SK-N-SH treated with all-trans-retinoic acid at 6 μM for 48 hours (cell line): Measurements from ENCODE around the gene RFX3.

Experiments
- ATAC-seq: fragments of 200-7000 bp; cut with Tn5 transposase; 3 replicates; pipeline ENCODE4 v1.9.1; 2020; ENCODE audit warnings: mild to moderate bottlenecking, moderate library complexity
- BACH2 ChIP-seq: fragments of 250-450 bp; sonication (Bioruptor Pico); IDR thresholded peaks from 2 replicates; pipeline ENCODE4 v1.9.0; 2021; ENCODE audit warnings: mild to moderate bottlenecking, borderline replicate concordance
- CSDC2 ChIP-seq: fragments of 250-450 bp; sonication (Bioruptor Pico); IDR thresholded peaks from 2 replicates; pipeline ENCODE4 v1.5.0; 2020; ENCODE audit warnings: mild to moderate bottlenecking, moderate library complexity
- ESRRG ChIP-seq: fragments of 250-450 bp; sonication (Bioruptor Pico); IDR thresholded peaks from 2 replicates; pipeline ENCODE4 v1.6.1; 2021; ENCODE audit warnings: mild to moderate bottlenecking
- GLIS3 ChIP-seq: fragments of 250-450 bp; sonication (Bioruptor Pico); IDR thresholded peaks from 2 replicates; pipeline ENCODE4 v1.5.0; 2020; ENCODE audit warnings: mild to moderate bottlenecking, moderate library complexity
- ISL1 ChIP-seq: fragments of 250-450 bp; sonication (Bioruptor Pico); IDR thresholded peaks from 2 replicates; pipeline ENCODE4 v2.1.2; 2022; ENCODE audit warnings: mild to moderate bottlenecking, moderate library complexity
- OSR1 ChIP-seq: fragments of 250-450 bp; sonication (Bioruptor Pico); IDR thresholded peaks from 2 replicates; pipeline ENCODE4 v1.8.0; 2022; ENCODE audit warnings: moderate library complexity, mild to moderate bottlenecking, inconsistent platforms
- RARB ChIP-seq: fragments of 250-450 bp; sonication (Bioruptor Pico); IDR thresholded peaks from 2 replicates; pipeline ENCODE4 v1.8.0; 2021; ENCODE audit warnings: mild to moderate bottlenecking, moderate library complexity
- SNAI2 ChIP-seq: fragments of 250-450 bp; sonication (Bioruptor Pico); IDR thresholded peaks from 2 replicates; pipeline ENCODE4 v1.5.0; 2020; ENCODE audit warnings: mild to moderate bottlenecking, moderate library complexity
- TOX ChIP-seq: fragments of 250-450 bp; sonication (Bioruptor Pico); IDR thresholded peaks from 2 replicates; pipeline ENCODE4 v1.8.0; 2021; ENCODE audit warnings: mild to moderate bottlenecking, moderate library complexity, borderline replicate concordance
- ZC3H10 ChIP-seq: fragments of 250-450 bp; sonication (Bioruptor Pico); IDR thresholded peaks from 2 replicates; pipeline ENCODE4 v1.5.1; 2021; ENCODE audit warnings: mild to moderate bottlenecking, moderate library complexity
- ZFP3 ChIP-seq: fragments of 250-450 bp; sonication (Bioruptor Pico); IDR thresholded peaks from 2 replicates; pipeline ENCODE4 v1.5.0; 2020; ENCODE audit warnings: mild to moderate bottlenecking, moderate library complexity
- ZFP30 ChIP-seq: fragments of 450-650 bp; formaldehyde crosslinking; IDR thresholded peaks from 2 replicates; pipeline ENCODE4 v1.5.0; 2022; ENCODE audit warnings: mild to moderate bottlenecking, moderate library complexity
- ZNF565 ChIP-seq: fragments of 450-650 bp; formaldehyde crosslinking; conservative IDR thresholded peaks from 2 replicates; pipeline ENCODE4 v1.5.0; 2020; ENCODE audit warnings: low read depth, mild to moderate bottlenecking, moderate library complexity
- ZNF70 ChIP-seq: fragments of 450-650 bp; formaldehyde crosslinking; IDR thresholded peaks from 2 replicates; pipeline ENCODE4 v1.5.0; 2020; ENCODE audit warnings: mild to moderate bottlenecking, moderate library complexity
- ZNF8 ChIP-seq: fragments of 450-650 bp; formaldehyde crosslinking; IDR thresholded peaks from 2 replicates; pipeline ENCODE4 v1.5.0; 2020; ENCODE audit warnings: mild to moderate bottlenecking, moderate library complexity
- TF ChIP-seq, protein P1 (sequence below): fragments of 250-450 bp; sonication (Bioruptor Pico); IDR thresholded peaks from 2 replicates; pipeline ENCODE4 v1.5.1; 2021; ENCODE audit warnings: mild to moderate bottlenecking, moderate library complexity
- TF ChIP-seq, protein P2 (sequence below): fragments of 250-450 bp; sonication (Bioruptor Pico); IDR thresholded peaks from 2 replicates; pipeline ENCODE4 v1.5.1; 2020; ENCODE audit warnings: low read depth, mild to moderate bottlenecking, moderate library complexity
- TF ChIP-seq, protein P3 (sequence below): fragments of 250-450 bp; sonication (Bioruptor Pico); IDR thresholded peaks from 2 replicates; pipeline ENCODE4 v1.5.0; 2020; ENCODE audit warnings: mild to moderate bottlenecking, moderate library complexity
- TF ChIP-seq, protein P4 (sequence below): fragments of 250-450 bp; sonication (Bioruptor Pico); IDR thresholded peaks from 2 replicates; pipeline ENCODE4 v1.8.0; 2021; ENCODE audit warnings: low read depth, mild to moderate bottlenecking, moderate library complexity, borderline replicate concordance
- TF ChIP-seq, protein P5 (sequence below): fragments of 250-450 bp; sonication (Bioruptor Pico); IDR thresholded peaks from 2 replicates; pipeline ENCODE4 v1.8.0; 2020; ENCODE audit warnings: mild to moderate bottlenecking, moderate library complexity, borderline replicate concordance

RFX3 gene

GRCh38 chr9:3336951-3337350, 188.8 kb downstream of the RFX3 start:
- ATAC-seq: peak; percentile 27; the same call in 2 of the 3 replicates
- TF ChIP-seq, protein P1, sequence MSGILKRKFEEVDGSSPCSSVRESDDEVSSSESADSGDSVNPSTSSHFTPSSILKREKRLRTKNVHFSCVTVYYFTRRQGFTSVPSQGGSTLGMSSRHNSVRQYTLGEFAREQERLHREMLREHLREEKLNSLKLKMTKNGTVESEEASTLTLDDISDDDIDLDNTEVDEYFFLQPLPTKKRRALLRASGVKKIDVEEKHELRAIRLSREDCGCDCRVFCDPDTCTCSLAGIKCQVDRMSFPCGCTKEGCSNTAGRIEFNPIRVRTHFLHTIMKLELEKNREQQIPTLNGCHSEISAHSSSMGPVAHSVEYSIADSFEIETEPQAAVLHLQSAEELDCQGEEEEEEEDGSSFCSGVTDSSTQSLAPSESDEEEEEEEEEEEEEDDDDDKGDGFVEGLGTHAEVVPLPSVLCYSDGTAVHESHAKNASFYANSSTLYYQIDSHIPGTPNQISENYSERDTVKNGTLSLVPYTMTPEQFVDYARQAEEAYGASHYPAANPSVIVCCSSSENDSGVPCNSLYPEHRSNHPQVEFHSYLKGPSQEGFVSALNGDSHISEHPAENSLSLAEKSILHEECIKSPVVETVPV (CRISPR knock-in tag): no peak
- TF ChIP-seq, protein P2, sequence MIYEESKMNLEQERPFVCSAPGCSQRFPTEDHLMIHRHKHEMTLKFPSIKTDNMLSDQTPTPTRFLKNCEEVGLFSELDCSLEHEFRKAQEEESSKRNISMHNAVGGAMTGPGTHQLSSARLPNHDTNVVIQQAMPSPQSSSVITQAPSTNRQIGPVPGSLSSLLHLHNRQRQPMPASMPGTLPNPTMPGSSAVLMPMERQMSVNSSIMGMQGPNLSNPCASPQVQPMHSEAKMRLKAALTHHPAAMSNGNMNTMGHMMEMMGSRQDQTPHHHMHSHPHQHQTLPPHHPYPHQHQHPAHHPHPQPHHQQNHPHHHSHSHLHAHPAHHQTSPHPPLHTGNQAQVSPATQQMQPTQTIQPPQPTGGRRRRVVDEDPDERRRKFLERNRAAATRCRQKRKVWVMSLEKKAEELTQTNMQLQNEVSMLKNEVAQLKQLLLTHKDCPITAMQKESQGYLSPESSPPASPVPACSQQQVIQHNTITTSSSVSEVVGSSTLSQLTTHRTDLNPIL (CRISPR knock-in tag): no peak
- TF ChIP-seq RARB (CRISPR knock-in tag) (no peak), CSDC2 (CRISPR knock-in tag) (no peak), ZNF565 (CRISPR knock-in tag) (no peak), BACH2 (no peak), ZFP30 (CRISPR knock-in tag) (no peak), ESRRG (no peak), OSR1 (CRISPR knock-in tag) (no peak), GLIS3 (CRISPR knock-in tag) (no peak), ZNF8 (CRISPR knock-in tag) (no peak), ZNF70 (CRISPR knock-in tag) (no peak), ZFP3 (CRISPR knock-in tag) (no peak)
- TF ChIP-seq, protein P3, sequence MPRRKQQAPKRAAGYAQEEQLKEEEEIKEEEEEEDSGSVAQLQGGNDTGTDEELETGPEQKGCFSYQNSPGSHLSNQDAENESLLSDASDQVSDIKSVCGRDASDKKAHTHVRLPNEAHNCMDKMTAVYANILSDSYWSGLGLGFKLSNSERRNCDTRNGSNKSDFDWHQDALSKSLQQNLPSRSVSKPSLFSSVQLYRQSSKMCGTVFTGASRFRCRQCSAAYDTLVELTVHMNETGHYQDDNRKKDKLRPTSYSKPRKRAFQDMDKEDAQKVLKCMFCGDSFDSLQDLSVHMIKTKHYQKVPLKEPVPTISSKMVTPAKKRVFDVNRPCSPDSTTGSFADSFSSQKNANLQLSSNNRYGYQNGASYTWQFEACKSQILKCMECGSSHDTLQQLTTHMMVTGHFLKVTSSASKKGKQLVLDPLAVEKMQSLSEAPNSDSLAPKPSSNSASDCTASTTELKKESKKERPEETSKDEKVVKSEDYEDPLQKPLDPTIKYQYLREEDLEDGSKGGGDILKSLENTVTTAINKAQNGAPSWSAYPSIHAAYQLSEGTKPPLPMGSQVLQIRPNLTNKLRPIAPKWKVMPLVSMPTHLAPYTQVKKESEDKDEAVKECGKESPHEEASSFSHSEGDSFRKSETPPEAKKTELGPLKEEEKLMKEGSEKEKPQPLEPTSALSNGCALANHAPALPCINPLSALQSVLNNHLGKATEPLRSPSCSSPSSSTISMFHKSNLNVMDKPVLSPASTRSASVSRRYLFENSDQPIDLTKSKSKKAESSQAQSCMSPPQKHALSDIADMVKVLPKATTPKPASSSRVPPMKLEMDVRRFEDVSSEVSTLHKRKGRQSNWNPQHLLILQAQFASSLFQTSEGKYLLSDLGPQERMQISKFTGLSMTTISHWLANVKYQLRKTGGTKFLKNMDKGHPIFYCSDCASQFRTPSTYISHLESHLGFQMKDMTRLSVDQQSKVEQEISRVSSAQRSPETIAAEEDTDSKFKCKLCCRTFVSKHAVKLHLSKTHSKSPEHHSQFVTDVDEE (CRISPR knock-in tag): no peak
- TF ChIP-seq, protein P4, sequence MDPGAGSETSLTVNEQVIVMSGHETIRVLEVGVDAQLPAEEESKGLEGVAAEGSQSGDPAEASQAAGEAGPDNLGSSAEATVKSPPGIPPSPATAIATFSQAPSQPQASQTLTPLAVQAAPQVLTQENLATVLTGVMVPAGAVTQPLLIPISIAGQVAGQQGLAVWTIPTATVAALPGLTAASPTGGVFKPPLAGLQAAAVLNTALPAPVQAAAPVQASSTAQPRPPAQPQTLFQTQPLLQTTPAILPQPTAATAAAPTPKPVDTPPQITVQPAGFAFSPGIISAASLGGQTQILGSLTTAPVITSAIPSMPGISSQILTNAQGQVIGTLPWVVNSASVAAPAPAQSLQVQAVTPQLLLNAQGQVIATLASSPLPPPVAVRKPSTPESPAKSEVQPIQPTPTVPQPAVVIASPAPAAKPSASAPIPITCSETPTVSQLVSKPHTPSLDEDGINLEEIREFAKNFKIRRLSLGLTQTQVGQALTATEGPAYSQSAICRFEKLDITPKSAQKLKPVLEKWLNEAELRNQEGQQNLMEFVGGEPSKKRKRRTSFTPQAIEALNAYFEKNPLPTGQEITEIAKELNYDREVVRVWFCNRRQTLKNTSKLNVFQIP (CRISPR knock-in tag): no peak
- TF ChIP-seq, protein P5, sequence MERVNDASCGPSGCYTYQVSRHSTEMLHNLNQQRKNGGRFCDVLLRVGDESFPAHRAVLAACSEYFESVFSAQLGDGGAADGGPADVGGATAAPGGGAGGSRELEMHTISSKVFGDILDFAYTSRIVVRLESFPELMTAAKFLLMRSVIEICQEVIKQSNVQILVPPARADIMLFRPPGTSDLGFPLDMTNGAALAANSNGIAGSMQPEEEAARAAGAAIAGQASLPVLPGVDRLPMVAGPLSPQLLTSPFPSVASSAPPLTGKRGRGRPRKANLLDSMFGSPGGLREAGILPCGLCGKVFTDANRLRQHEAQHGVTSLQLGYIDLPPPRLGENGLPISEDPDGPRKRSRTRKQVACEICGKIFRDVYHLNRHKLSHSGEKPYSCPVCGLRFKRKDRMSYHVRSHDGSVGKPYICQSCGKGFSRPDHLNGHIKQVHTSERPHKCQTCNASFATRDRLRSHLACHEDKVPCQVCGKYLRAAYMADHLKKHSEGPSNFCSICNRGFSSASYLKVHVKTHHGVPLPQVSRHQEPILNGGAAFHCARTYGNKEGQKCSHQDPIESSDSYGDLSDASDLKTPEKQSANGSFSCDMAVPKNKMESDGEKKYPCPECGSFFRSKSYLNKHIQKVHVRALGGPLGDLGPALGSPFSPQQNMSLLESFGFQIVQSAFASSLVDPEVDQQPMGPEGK (CRISPR knock-in tag): no peak
- TF ChIP-seq, all 23 proteins: peak for 0

GRCh38 chr9:3332802-3333201, 193.0 kb downstream of the RFX3 start:
- ATAC-seq: no peak

More at GRCh38 chr9:3332802-3333201, 193.0 kb downstream of the RFX3 start:
- no peak for TF ChIP-seq BACH2
- TF ChIP-seq ZNF70 (CRISPR knock-in tag): no peak
- TF ChIP-seq SNAI2 (CRISPR knock-in tag): no peak
- no peak for TF ChIP-seq ZFP3 (CRISPR knock-in tag)
- no peak for TF ChIP-seq ISL1
- TF ChIP-seq, protein P5 (CRISPR knock-in tag): no peak
- no peak for TF ChIP-seq GLIS3 (CRISPR knock-in tag)
- no peak for TF ChIP-seq ZC3H10 (CRISPR knock-in tag)
- TF ChIP-seq, protein P3 (CRISPR knock-in tag): no peak
- no peak for TF ChIP-seq TOX (CRISPR knock-in tag)
- TF ChIP-seq, all 23 proteins: peak for 0
